Activated T-helper 17 cell treated with anti-CD3 and anti-CD28 coated beads, Interleukin-2, amount 50 U/mL, for 72 hours (primary cell): Measurements from ENCODE around the gene BSPRY. TPM values are rescaled to one million over a fixed set of nuclear protein-coding genes. Genes with fewer than 3 reads are reported as not detected.
A peak's percentile ranks its signal among the peaks of the same experiment; 100 is the strongest.
"Not testable (repeated sequence)": the region's sequence is repeated elsewhere in the genome, so short reads cannot be mapped to it uniquely, and the experiment has no call there.

Source experiments
- ATAC-seq: fragments of 150-1000 bp; cut with Tn5 transposase; replicated peaks from 2 replicates; pipeline ENCODE4 v1.10.0; 2021; ENCODE audit warnings: mild to moderate bottlenecking, moderate library complexity
- H3K27ac Mint-ChIP-seq: one replicate; pipeline ENCODE4 v1.8.0; 2022; ENCODE audit warnings: mixed read lengths
- H3K27me3 Mint-ChIP-seq: one replicate; pipeline ENCODE4 v1.8.0; 2022; ENCODE audit warnings: mixed read lengths
- H3K36me3 Mint-ChIP-seq: one replicate; pipeline ENCODE4 v1.8.0; 2022; ENCODE audit warnings: low read depth, mild to moderate bottlenecking, mixed read lengths
- H3K4me1 Mint-ChIP-seq: one replicate; pipeline ENCODE4 v1.8.0; 2022; ENCODE audit warnings: mixed read lengths
- H3K4me3 Mint-ChIP-seq: one replicate; pipeline ENCODE4 v1.8.0; 2022; ENCODE audit warnings: mild to moderate bottlenecking, mixed read lengths
- H3K9me3 Mint-ChIP-seq: one replicate; pipeline ENCODE4 v1.8.0; 2022; ENCODE audit warnings: mixed read lengths
- total RNA-seq, 2 donors: library from RNA; stranded (reverse); gene quantifications; one replicate each; pipeline ENCODE4 v1.2.3, GENCODE V29; 2022

BSPRY gene
- total RNA-seq, 2 donors from 2014 or later: 3.2 to 25.9 TPM

- Mint-ChIP-seq H3K4me3 (peak overlapping the region; percentile 97), H3K27ac (peak overlapping the region; percentile 97), H3K36me3 (peaks cover 43% of the 10 kb centered on the region), H3K4me1 (peaks cover 19% of the 10 kb centered on the region)
- not testable (repeated sequence) for H3K27me3 Mint-ChIP-seq, ATAC-seq, H3K9me3 Mint-ChIP-seq
These were observed 57.7 kb downstream of the BSPRY start for GRCh38 chr9:113406873-113407511.

- H3K4me3 Mint-ChIP-seq: peak overlapping the region; percentile 97
- H3K27ac Mint-ChIP-seq: peak overlapping the region; percentile 97
- H3K36me3 Mint-ChIP-seq: peaks cover 43% of the 10 kb centered on the region
- H3K4me1 Mint-ChIP-seq: peaks cover 19% of the 10 kb centered on the region
- no peaks in the 10 kb centered on the region for H3K9me3 Mint-ChIP-seq
- H3K27me3 Mint-ChIP-seq: no peaks in the 10 kb centered on the region
- no peak for ATAC-seq
These were observed 60.1 kb downstream of the BSPRY start for GRCh38 chr9:113409481-113409880.

GRCh38 chr9:113409883-113410206 lies 60.5 kb downstream of the BSPRY start:
- Mint-ChIP-seq H3K9me3 (no peaks in the 10 kb centered on the region), H3K27ac (peak overlapping the region; percentile 97), H3K27me3 (no peaks in the 10 kb centered on the region), H3K4me1 (peaks cover 19% of the 10 kb centered on the region), H3K4me3 (peak overlapping the region; percentile 97), H3K36me3 (peaks cover 43% of the 10 kb centered on the region)
- ATAC-seq: peak; percentile 6

- Mint-ChIP-seq H3K27ac (peak within 1 kb of the TSS; percentile 97), H3K9me3 (no peaks in the 10 kb centered on the region), H3K4me3 (peak within 1 kb of the TSS; percentile 97), H3K36me3 (peaks cover 43% of the 10 kb centered on the region), H3K27me3 (no peaks in the 10 kb centered on the region), H3K4me1 (peaks cover 19% of the 10 kb centered on the region)
- peak; percentile 96 for ATAC-seq
These were observed 61.0 kb downstream of the BSPRY start, which contains the start of the genes C9orf43 and POLE3 for GRCh38 chr9:113410207-113410864. Gene C9orf43 (plus strand): TSS chr9:113410747. CDS start chr9:113413494, 2,747 bp downstream. Gene POLE3 (minus strand): TSS chr9:113410675. CDS start chr9:113410293, 382 bp downstream.

GRCh38 chr9:113416149-113416721 lies 66.9 kb downstream of the BSPRY start:
- H3K9me3 Mint-ChIP-seq: no peaks in the 10 kb centered on the region
- H3K27me3 Mint-ChIP-seq: no peaks in the 10 kb centered on the region
- no peak overlapping the region for H3K27ac Mint-ChIP-seq
- no peak for ATAC-seq
- no peaks in the 10 kb centered on the region for H3K36me3 Mint-ChIP-seq
- no peak overlapping the region for H3K4me3 Mint-ChIP-seq
- H3K4me1 Mint-ChIP-seq: no peaks in the 10 kb centered on the region

- ATAC-seq: no peak
- no peaks in the 10 kb centered on the region for H3K9me3 Mint-ChIP-seq
- H3K27ac Mint-ChIP-seq: no peak overlapping the region
- no peaks in the 10 kb centered on the region for H3K4me1 Mint-ChIP-seq
- no peak overlapping the region for H3K4me3 Mint-ChIP-seq
- H3K27me3 Mint-ChIP-seq: no peaks in the 10 kb centered on the region
- no peaks in the 10 kb centered on the region for H3K36me3 Mint-ChIP-seq
These were observed 68.0 kb downstream of the BSPRY start for GRCh38 chr9:113417370-113417769.

Other genes with a start within 250 kb of the BSPRY start
- gene SLC31A2, start 198.5 kb upstream of the BSPRY start, total RNA-seq: 10 to 100 TPM in 1 of 2 donors, 1 to 10 TPM in 1; 4.7 to 10.9 TPM
- gene FKBP15, start 128.3 kb upstream of the BSPRY start, total RNA-seq: 10 to 100 TPM; 41.2 to 41.5 TPM
- 10 to 100 TPM; 13.1 to 17.3 TPM for gene SLC31A1, start 128.0 kb upstream of the BSPRY start, total RNA-seq
- gene CDC26, start 74.0 kb upstream of the BSPRY start, total RNA-seq: 10 to 100 TPM; 47.0 to 47.9 TPM
- gene PRPF4, start 73.9 kb upstream of the BSPRY start, total RNA-seq: 10 to 100 TPM; 41.3 to 51.1 TPM
- gene RNF183, start 46.2 kb upstream of the BSPRY start, total RNA-seq: 10 to 100 TPM in 1 of 2 donors, 1 to 10 TPM in 1; 1.9 to 10.9 TPM
- 1 to 10 TPM; 1.6 to 2.2 TPM for gene WDR31, start 9.3 kb upstream of the BSPRY start, total RNA-seq
- gene HDHD3, start 27.4 kb downstream of the BSPRY start, total RNA-seq: 10 to 100 TPM; 15.2 to 19.4 TPM
- 10 to 100 TPM; 24.8 to 30.5 TPM for gene ALAD, start 51.7 kb downstream of the BSPRY start, total RNA-seq
- gene POLE3, start 61.1 kb downstream of the BSPRY start, total RNA-seq: 10 to 100 TPM; 35.5 to 85.2 TPM
- under 1 TPM; 0.69 to 0.76 TPM for gene C9orf43, start 61.2 kb downstream of the BSPRY start, total RNA-seq
- 10 to 100 TPM; 23.0 to 85.8 TPM for gene RGS3, start 114.2 kb downstream of the BSPRY start, total RNA-seq